OCI-LY7 (cell line): ENCODE results near the gene SRGAP3. TPM values are rescaled to one million over a fixed set of nuclear protein-coding genes. Genes with fewer than 3 reads are reported as not detected.

Source experiments
- BruUV-seq: library from RNA; stranded (reverse); fragments of 400-500 nt; replicated peaks from 2 replicates; lab custom pipeline; 2021; lab: Mats Ljungman, UMichigan
- CTCF ChIA-PET: fragments of 300-600 bp; sonication (Branson Sonifier 250); formaldehyde crosslinking; loops from one replicate; lab custom pipeline; 2022; ENCODE audit warnings: antibody characterized with exemption; ENCODE audit not compliant: unreplicated experiment; lab: Charles Lee
- POLR2A ChIA-PET: fragments of 300-600 bp; sonication (Branson Sonifier 250); formaldehyde crosslinking; loops from one replicate; lab custom pipeline; 2022; ENCODE audit warnings: antibody characterized with exemption; lab: Charles Lee
- DNase-seq: peaks from one replicate; pipeline ENCODE4 v3.0.0-alpha.2; 2015; ENCODE audit warnings: low spot score
- H2AFZ ChIP-seq: fragments of 200-600 bp; sonication (generic), shearing (Covaris generic); 2 replicates; pipeline ENCODE4 v1.6.1; 2014; ENCODE audit warnings: mild to moderate bottlenecking, antibody characterized with exemption, low read length, moderate library complexity
- H3K27ac ChIP-seq: fragments of 200-600 bp; sonication (generic); 2 replicates; pipeline ENCODE4 v1.5.1; 2014; ENCODE audit warnings: mixed run types, low read depth, mild to moderate bottlenecking, moderate library complexity, low read length, inconsistent platforms; ENCODE audit not compliant: poor library complexity, severe bottlenecking
- H3K36me3 ChIP-seq: fragments of 200-600 bp; sonication (generic); 2 replicates; pipeline ENCODE4 v1.6.1; 2014; ENCODE audit warnings: mild to moderate bottlenecking, antibody characterized with exemption, low read length, moderate library complexity, mixed read lengths; ENCODE audit not compliant: insufficient read depth
- H3K4me1 ChIP-seq: fragments of 200-600 bp; sonication (generic); 2 replicates; pipeline ENCODE4 v1.5.1; 2014; ENCODE audit warnings: mild to moderate bottlenecking, low read length; ENCODE audit not compliant: insufficient read depth, poor library complexity, severe bottlenecking
- H3K4me2 ChIP-seq: fragments of 200-600 bp; sonication (generic); 2 replicates; pipeline ENCODE4 v1.6.1; 2014; ENCODE audit warnings: mild to moderate bottlenecking, low read length
- H3K4me3 ChIP-seq: fragments of 200-600 bp; sonication (generic); 2 replicates; pipeline ENCODE4 v1.5.1; 2014; ENCODE audit warnings: mild to moderate bottlenecking, low read depth, low read length; ENCODE audit not compliant: poor library complexity, severe bottlenecking
- H3K79me2 ChIP-seq: fragments of 200-600 bp; sonication (generic); 2 replicates; pipeline ENCODE4 v1.6.1; 2016; ENCODE audit warnings: low read depth, mild to moderate bottlenecking, low read length, moderate library complexity, mixed read lengths; ENCODE audit not compliant: insufficient read depth
- H3K9me2 ChIP-seq: fragments of 200-600 bp; sonication (generic); 2 replicates; pipeline ENCODE4 v1.6.1; 2016; ENCODE audit warnings: mild to moderate bottlenecking, low read length, mixed read lengths; ENCODE audit not compliant: insufficient read depth
- H3K9me3 ChIP-seq: fragments of 200-600 bp; sonication (generic); 2 replicates; pipeline ENCODE4 v1.6.1; 2014; ENCODE audit warnings: mild to moderate bottlenecking, mixed run types, low read length, mixed read lengths
- H4K20me1 ChIP-seq: fragments of 200-600 bp; sonication (generic); 2 replicates; pipeline ENCODE4 v1.6.1; 2014; ENCODE audit warnings: mild to moderate bottlenecking, antibody characterized with exemption, low read length, moderate library complexity, mixed read lengths; ENCODE audit not compliant: insufficient read depth
- EZH2phosphoT487 ChIP-seq: fragments of 200-600 bp; sonication (generic); IDR thresholded peaks from 2 replicates; pipeline ENCODE4 v1.6.1; 2018; ENCODE audit warnings: low read depth, borderline replicate concordance, mild to moderate bottlenecking, mixed run types, antibody characterized with exemption, low read length, moderate library complexity, mixed read lengths
- intact Hi-C: fragments of 100-400 bp; cut with micrococcal nuclease; formaldehyde crosslinking; loops from one replicate; pipeline ENCODE4 v1.10.0; 2022; ENCODE audit not compliant: unreplicated experiment
- total RNA-seq, 2 experiments: library from RNA; depleted of rRNA in 1 of 2; stranded (reverse); fragments of >200 nt in 1 of 2; shearing (Covaris generic) in 1 of 2; gene quantifications; 2 replicates each; pipeline ENCODE4 v1.2.3, GENCODE V29; 2014 to 2022
- TF ChIP-seq, protein P1 (sequence below): fragments of 200-600 bp; sonication (generic); conservative IDR thresholded peaks from 2 replicates; pipeline ENCODE4 v1.5.1; 2014; ENCODE audit warnings: mild to moderate bottlenecking, antibody characterized with exemption, low read length, moderate library complexity, mixed read lengths

The SRGAP3 gene
- total RNA-seq, 2 experiments from 2014 or later, result 1.5 to 1.7 TPM

GRCh38 chr3:9119331-9119730 is 130.1 kb downstream of the SRGAP3 start:
- Histone ChIP-seq H3K79me2 (no peaks in the 10 kb centered on the region), H3K4me1 (no peaks in the 10 kb centered on the region), H2AFZ (no peak overlapping the region), H3K9me3 (no peaks in the 10 kb centered on the region), H3K27ac (no peak overlapping the region), H4K20me1 (no peaks in the 10 kb centered on the region), H3K4me2 (no peak overlapping the region), H3K36me3 (no peaks in the 10 kb centered on the region), H3K9me2 (no peaks in the 10 kb centered on the region), H3K4me3 (no peak overlapping the region)
- no peak for DNase-seq
- CTCF ChIA-PET, result no interaction called here
- BruUV-seq, result no TSS peak
- POLR2A ChIA-PET, result no interaction called here
- TF ChIP-seq EZH2phosphoT487, result no peak
- TF ChIP-seq, protein P1, sequence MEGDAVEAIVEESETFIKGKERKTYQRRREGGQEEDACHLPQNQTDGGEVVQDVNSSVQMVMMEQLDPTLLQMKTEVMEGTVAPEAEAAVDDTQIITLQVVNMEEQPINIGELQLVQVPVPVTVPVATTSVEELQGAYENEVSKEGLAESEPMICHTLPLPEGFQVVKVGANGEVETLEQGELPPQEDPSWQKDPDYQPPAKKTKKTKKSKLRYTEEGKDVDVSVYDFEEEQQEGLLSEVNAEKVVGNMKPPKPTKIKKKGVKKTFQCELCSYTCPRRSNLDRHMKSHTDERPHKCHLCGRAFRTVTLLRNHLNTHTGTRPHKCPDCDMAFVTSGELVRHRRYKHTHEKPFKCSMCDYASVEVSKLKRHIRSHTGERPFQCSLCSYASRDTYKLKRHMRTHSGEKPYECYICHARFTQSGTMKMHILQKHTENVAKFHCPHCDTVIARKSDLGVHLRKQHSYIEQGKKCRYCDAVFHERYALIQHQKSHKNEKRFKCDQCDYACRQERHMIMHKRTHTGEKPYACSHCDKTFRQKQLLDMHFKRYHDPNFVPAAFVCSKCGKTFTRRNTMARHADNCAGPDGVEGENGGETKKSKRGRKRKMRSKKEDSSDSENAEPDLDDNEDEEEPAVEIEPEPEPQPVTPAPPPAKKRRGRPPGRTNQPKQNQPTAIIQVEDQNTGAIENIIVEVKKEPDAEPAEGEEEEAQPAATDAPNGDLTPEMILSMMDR, result no peak
- intact Hi-C loops, result no loop called here

DNA sequence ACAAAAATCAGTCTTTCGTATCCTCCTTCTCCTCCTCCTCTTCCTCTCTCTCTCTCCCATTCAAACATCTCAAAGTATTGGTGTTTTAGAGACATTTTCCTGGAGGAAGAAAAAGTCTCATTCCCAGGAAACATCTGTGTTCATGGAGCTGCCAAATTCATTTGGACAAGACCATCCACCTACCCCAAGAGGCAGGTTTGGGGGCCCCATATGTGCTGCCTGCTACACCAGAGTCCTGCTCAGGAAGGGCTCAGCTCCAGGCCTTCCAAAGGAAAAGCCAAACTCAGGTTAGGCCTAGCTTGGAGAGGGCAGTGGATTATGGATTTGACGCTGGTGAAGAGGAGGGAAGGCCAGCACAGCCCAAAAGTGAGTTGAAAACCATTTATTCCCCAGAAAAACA is 131.2 kb downstream of the SRGAP3 start:
- H3K9me2 ChIP-seq, result no peaks in the 10 kb centered on the region
- DNase-seq, result no peak
- no peak overlapping the region for H3K4me3 ChIP-seq
- H3K79me2 ChIP-seq, result no peaks in the 10 kb centered on the region
- intact Hi-C loops, result no loop called here
- no peaks in the 10 kb centered on the region for H3K36me3 ChIP-seq
- H3K4me1 ChIP-seq, result no peaks in the 10 kb centered on the region
- H3K27ac ChIP-seq, result no peak overlapping the region
- no peaks in the 10 kb centered on the region for H4K20me1 ChIP-seq
- H3K9me3 ChIP-seq, result no peaks in the 10 kb centered on the region
- ChIA-PET CTCF (no interaction called here), POLR2A (no interaction called here)
- TF ChIP-seq, protein P1, result no peak
- TF ChIP-seq EZH2phosphoT487, result no peak
- H3K4me2 ChIP-seq, result no peak overlapping the region
- no peak overlapping the region for H2AFZ ChIP-seq
- BruUV-seq, result no TSS peak

DNA sequence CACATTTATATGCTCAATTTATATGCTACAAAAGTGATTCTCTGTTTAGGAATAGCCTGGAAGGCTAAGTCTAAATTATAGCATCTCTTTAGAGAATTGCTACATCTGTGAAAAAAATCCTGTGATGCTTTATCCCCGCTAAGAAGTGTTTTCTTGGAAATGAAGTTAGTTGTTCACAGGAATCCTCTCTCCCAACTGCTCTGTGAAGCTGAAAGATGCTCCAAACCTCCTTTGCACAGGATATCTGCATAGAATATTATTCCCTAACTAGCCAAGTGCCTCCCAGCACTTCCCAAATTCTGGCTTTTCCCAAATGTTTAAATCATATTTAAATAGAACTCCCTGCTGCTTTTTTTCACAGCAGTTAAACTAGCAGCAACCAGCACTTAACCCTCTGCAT is 132.2 kb downstream of the SRGAP3 start:
- POLR2A ChIA-PET, result no interaction called here

More for the DNA sequence above, 132.2 kb downstream of the SRGAP3 start:
- BruUV-seq, result no TSS peak
- Histone ChIP-seq H3K4me2 (no peak overlapping the region), H3K9me2 (no peaks in the 10 kb centered on the region), H3K36me3 (no peaks in the 10 kb centered on the region), H3K79me2 (no peaks in the 10 kb centered on the region), H3K4me1 (no peaks in the 10 kb centered on the region), H3K4me3 (no peak overlapping the region), H3K9me3 (no peaks in the 10 kb centered on the region), H4K20me1 (no peaks in the 10 kb centered on the region), H3K27ac (no peak overlapping the region), H2AFZ (no peak overlapping the region)
- no peak for DNase-seq
- intact Hi-C loops, result no loop called here
- CTCF ChIA-PET, result no interaction called here
- no peak for TF ChIP-seq EZH2phosphoT487
- TF ChIP-seq, protein P1, result no peak
